Endodermal cell (in vitro differentiated cells): Measurements from ENCODE around the gene CAB39. TPM values are rescaled to one million over a fixed set of nuclear protein-coding genes. Genes with fewer than 3 reads are reported as not detected.

Experiments used
- DNase-seq: peaks from one replicate; pipeline ENCODE4 v3.0.0-alpha.2; 2017
- H3K27ac ChIP-seq: 2 replicates; pipeline ENCODE4 v1.5.1; 2013; ENCODE audit warnings: mild to moderate bottlenecking, low read depth, low read length, moderate library complexity
- H3K27me3 ChIP-seq: 2 replicates; pipeline ENCODE4 v1.6.1; 2013; ENCODE audit warnings: mild to moderate bottlenecking, low read length, moderate library complexity; ENCODE audit not compliant: insufficient read depth, control insufficient read depth, poor library complexity, severe bottlenecking
- H3K36me3 ChIP-seq: 2 replicates; pipeline ENCODE4 v1.7.0; 2013; ENCODE audit warnings: mild to moderate bottlenecking, low read length, moderate library complexity; ENCODE audit not compliant: control insufficient read depth, insufficient read depth
- H3K4me1 ChIP-seq: one replicate; pipeline ENCODE4 v1.7.0; 2013; ENCODE audit warnings: low read length; ENCODE audit not compliant: control insufficient read depth, insufficient read depth
- H3K4me3 ChIP-seq: 2 replicates; pipeline ENCODE4 v1.5.1; 2013; ENCODE audit warnings: mild to moderate bottlenecking, low read length, moderate library complexity
- H3K9ac ChIP-seq: 2 replicates; pipeline ENCODE4 v1.6.1; 2013; ENCODE audit warnings: mild to moderate bottlenecking, low read length, moderate library complexity; ENCODE audit not compliant: poor library complexity, severe bottlenecking; ENCODE audit errors: extremely low read depth
- H3K9me3 ChIP-seq: 2 replicates; pipeline ENCODE4 v1.6.1; 2013; ENCODE audit warnings: mild to moderate bottlenecking, low read length, moderate library complexity; ENCODE audit not compliant: control insufficient read depth
- H3K27ac Mint-ChIP-seq: 2 replicates; pipeline ENCODE4 v1.8.0; 2020; ENCODE audit warnings: mixed read lengths
- H3K27me3 Mint-ChIP-seq: 2 replicates; pipeline ENCODE4 v1.8.0; 2021; ENCODE audit warnings: mild to moderate bottlenecking, mixed read lengths; ENCODE audit not compliant: insufficient read depth
- H3K36me3 Mint-ChIP-seq: 2 replicates; pipeline ENCODE4 v1.8.0; 2020; ENCODE audit warnings: low read depth, mixed read lengths
- H3K4me1 Mint-ChIP-seq: 2 replicates; pipeline ENCODE4 v1.8.0; 2020; ENCODE audit warnings: mixed read lengths
- H3K4me3 Mint-ChIP-seq: 2 replicates; pipeline ENCODE4 v1.8.0; 2020; ENCODE audit warnings: mild to moderate bottlenecking, moderate library complexity, mixed read lengths
- H3K9me3 Mint-ChIP-seq: 2 replicates; pipeline ENCODE4 v1.8.0; 2020; ENCODE audit warnings: mild to moderate bottlenecking, mixed read lengths
- CTCF ChIP-seq: fragments of 200-600 bp; sonication (generic); conservative IDR thresholded peaks from 2 replicates; pipeline ENCODE4 v1.5.0; 2021; ENCODE audit warnings: antibody characterized with exemption, mild to moderate bottlenecking
- WGBS, 2 experiments: methylation state at CpG; one replicate each; pipeline versions ENCODE4 v1.1.5 to v1.1.7; 2013; ENCODE audit warnings: missing lambda C conversion rate in 2 of 2, mixed read lengths in 1 of 2; ENCODE audit not compliant: insufficient coverage in 1 of 2, insufficient read length in 1 of 2; 5-methylcytosine and 5-hydroxymethylcytosine counted together
- total RNA-seq, 2 donors: library from RNA; stranded (reverse); fragmentation: NEBNext Ultra II Directional in 1 of 2; extraction: Animal tissue kit (Norgen Biotek cat#: 25700) in 1 of 2; gene quantifications; 2 replicates in 1 of 2; 3 replicates in 1 of 2; pipeline ENCODE4 v1.2.1, GENCODE V29; 2021

CAB39 gene
- total RNA-seq, 2 donors from 2014 or later: 41.4 to 48.4 TPM

DNA sequence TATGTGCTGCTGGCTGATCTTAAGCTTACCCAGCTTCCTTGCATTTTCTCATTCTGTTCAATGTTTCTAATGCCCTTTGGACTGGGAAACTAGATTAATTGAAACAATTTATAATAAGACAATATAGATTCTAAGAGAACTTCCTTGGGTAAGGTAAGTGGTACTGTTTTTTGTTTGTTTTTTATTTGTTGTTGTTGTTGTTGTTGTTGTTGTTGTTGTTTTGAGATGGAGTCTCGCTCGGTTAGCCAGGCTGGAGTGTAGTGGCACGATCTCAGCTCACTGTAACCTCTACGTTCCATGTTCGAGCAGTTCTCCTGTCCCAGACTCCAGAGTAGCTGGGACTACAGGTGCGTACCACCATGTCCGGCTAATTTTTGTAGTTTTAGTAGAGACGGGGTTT lies 49.1 kb downstream of the CAB39 start:
- 94 to 95% methylated on average over 8 of the region's 8 CpGs for WGBS, 2 experiments
- no peaks in the 10 kb centered on the region for H3K9me3 Mint-ChIP-seq
- no peak overlapping the region for H3K4me3 Mint-ChIP-seq

GRCh38 chr2:230762317-230762896 lies 49.8 kb downstream of the CAB39 start:
- H3K4me3 ChIP-seq: no peak overlapping the region
- H3K27ac ChIP-seq: no peak overlapping the region
- Mint-ChIP-seq H3K27me3 (no peaks in the 10 kb centered on the region), H3K4me3 (no peak overlapping the region), H3K36me3 (peaks cover 29% of the 10 kb centered on the region), H3K4me1 (peaks cover 41% of the 10 kb centered on the region), H3K9me3 (no peaks in the 10 kb centered on the region), H3K27ac (no peak overlapping the region)
- H3K9ac ChIP-seq: no peak overlapping the region
- peaks cover 42% of the 10 kb centered on the region for H3K36me3 ChIP-seq
- peaks cover 12% of the 10 kb centered on the region for H3K4me1 ChIP-seq
- TF ChIP-seq CTCF: peak; percentile 85
- H3K27me3 ChIP-seq: no peaks in the 10 kb centered on the region
- WGBS, 2 experiments: 79 to 80% methylated on average over 4 of the region's 4 CpGs
- H3K9me3 ChIP-seq: no peaks in the 10 kb centered on the region
- DNase-seq: peak; percentile 82

More for the DNA sequence above, 49.1 kb downstream of the CAB39 start:
- Histone ChIP-seq H3K27me3 (no peaks in the 10 kb centered on the region), H3K4me3 (no peak overlapping the region), H3K36me3 (peaks cover 35% of the 10 kb centered on the region), H3K9me3 (no peaks in the 10 kb centered on the region), H3K9ac (no peak overlapping the region), H3K4me1 (peaks cover 12% of the 10 kb centered on the region), H3K27ac (no peak overlapping the region)
- peaks cover 41% of the 10 kb centered on the region for H3K4me1 Mint-ChIP-seq
- peaks cover 23% of the 10 kb centered on the region for H3K36me3 Mint-ChIP-seq
- no peak overlapping the region for H3K27ac Mint-ChIP-seq
- H3K27me3 Mint-ChIP-seq: no peaks in the 10 kb centered on the region
- DNase-seq: no peak
- TF ChIP-seq CTCF: no peak

DNA sequence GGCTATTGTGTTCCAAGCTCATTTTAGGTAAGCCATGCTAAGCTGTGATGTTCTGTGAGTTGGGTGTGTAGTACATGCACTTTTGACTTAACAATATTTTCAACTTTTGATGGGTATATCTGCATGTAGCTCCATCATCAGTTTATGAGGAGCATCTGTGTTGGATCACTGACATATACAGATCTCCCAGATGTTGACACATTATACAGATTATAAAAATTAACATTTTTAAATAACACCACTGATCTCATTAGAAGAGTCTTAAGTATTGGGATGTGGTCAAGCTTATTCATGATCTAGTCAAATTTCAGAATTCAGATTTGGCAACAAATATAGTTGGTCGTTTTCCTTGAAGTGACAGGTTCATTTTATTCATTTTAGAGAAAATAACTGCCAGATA lies 51.7 kb downstream of the CAB39 start:
- TF ChIP-seq CTCF: no peak
- H3K27me3 ChIP-seq: no peaks in the 10 kb centered on the region
- H3K9me3 ChIP-seq: no peaks in the 10 kb centered on the region
- H3K9me3 Mint-ChIP-seq: no peaks in the 10 kb centered on the region
- no peaks in the 10 kb centered on the region for H3K27me3 Mint-ChIP-seq
- peaks cover 11% of the 10 kb centered on the region for H3K4me1 ChIP-seq
- peaks cover 29% of the 10 kb centered on the region for H3K4me1 Mint-ChIP-seq
- no peak overlapping the region for H3K4me3 Mint-ChIP-seq
- H3K27ac ChIP-seq: no peak overlapping the region
- DNase-seq: no peak
- peaks cover 44% of the 10 kb centered on the region for H3K36me3 Mint-ChIP-seq
- H3K4me3 ChIP-seq: no peak overlapping the region
- H3K27ac Mint-ChIP-seq: no peak overlapping the region
- WGBS, 2 experiments: 89 to 100% methylated on average over 1 of the region's 1 CpG
- peaks cover 61% of the 10 kb centered on the region for H3K36me3 ChIP-seq
- no peak overlapping the region for H3K9ac ChIP-seq
